GM12873 (cell line): Measurements from ENCODE around the gene RCBTB1.

Experiments used
- CTCF ChIP-seq: IDR thresholded peaks from 2 replicates; pipeline ENCODE4 v1.5.1; 2012; ENCODE audit warnings: low read depth, mild to moderate bottlenecking, moderate library complexity, low read length, control low read depth; ENCODE audit not compliant: insufficient read depth; ENCODE audit errors: missing control alignments

The RCBTB1 gene

GRCh38 chr13:49561062-49561410 lies 24.3 kb downstream of the RCBTB1 start:
- no peak for TF ChIP-seq CTCF

- TF ChIP-seq CTCF, result peak; percentile 20
These were observed 24.9 kb downstream of the RCBTB1 start for GRCh38 chr13:49560270-49561061.

GRCh38 chr13:49559006-49559405 lies 26.4 kb downstream of the RCBTB1 start:
- TF ChIP-seq CTCF, result no peak

GRCh38 chr13:49554387-49554786 lies 31.0 kb downstream of the RCBTB1 start:
- TF ChIP-seq CTCF, result no peak

- no peak for TF ChIP-seq CTCF
These were observed 31.5 kb downstream of the RCBTB1 start for GRCh38 chr13:49553888-49554287.

GRCh38 chr13:49550942-49551644 lies 34.3 kb downstream of the RCBTB1 start:
- no peak for TF ChIP-seq CTCF

- TF ChIP-seq CTCF, result no peak
These were observed 36.1 kb downstream of the RCBTB1 start for GRCh38 chr13:49549289-49549688.
